GM03348 (cell line): ENCODE data around the gene GPHA2.

Experiments
- DNase-seq: peaks from one replicate; pipeline ENCODE4 v3.0.0; 2012; ENCODE audit warnings: low spot score

GPHA2 gene

GRCh38 chr11:64891215-64891848 lies 44.4 kb downstream of the GPHA2 start:
- DNase-seq: no peak

GRCh38 chr11:64890522-64890939 lies 45.2 kb downstream of the GPHA2 start:
- no peak for DNase-seq

GRCh38 chr11:64888729-64889511 lies 46.8 kb downstream of the GPHA2 start:
- DNase-seq: no peak

- DNase-seq: no peak
Measured at GRCh38 chr11:64888406-64888728, 47.3 kb downstream of the GPHA2 start.

- DNase-seq: peak; percentile 93
Measured at GRCh38 chr11:64887757-64888405, 47.8 kb downstream of the GPHA2 start.

- DNase-seq: no peak
Measured at GRCh38 chr11:64887234-64887756, 48.4 kb downstream of the GPHA2 start.

GRCh38 chr11:64885367-64886286 lies 50.1 kb downstream of the GPHA2 start:
- no peak for DNase-seq
